HG03025 (cell line): ENCODE results near the gene BTG1.
A peak's percentile ranks its signal among the peaks of the same experiment; 100 is the strongest.
"Not testable (repeated sequence)": the region's sequence is repeated elsewhere in the genome, so short reads cannot be mapped to it uniquely, and the experiment has no call there.

Experiments used
- ATAC-seq: cut with Tn5 transposase; IDR thresholded peaks from one replicate; pipeline ENCODE4 v1.9.1; 2021; ENCODE audit warnings: mild to moderate bottlenecking, moderate library complexity; ENCODE audit not compliant: unreplicated experiment, low FRiP score

The BTG1 gene

DNA sequence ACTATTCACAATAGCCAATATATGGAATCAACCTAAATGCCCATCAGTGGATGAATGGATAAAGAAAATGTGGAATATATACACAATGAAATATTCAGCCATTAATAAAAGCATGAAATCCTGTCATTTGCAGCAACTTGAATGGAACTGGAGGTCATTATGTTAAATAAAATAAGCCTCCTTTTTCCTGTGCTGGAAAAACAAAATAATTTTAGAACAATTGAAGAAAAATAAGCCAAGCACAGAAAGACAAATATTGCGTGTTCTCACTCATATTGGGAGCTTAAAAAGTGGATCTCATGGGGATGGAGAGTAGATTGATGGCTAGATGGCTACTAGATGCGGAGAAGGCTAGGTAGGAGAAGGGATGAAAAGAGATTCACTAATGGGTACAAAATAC is 6.3 kb upstream of the BTG1 start:
- no peak for ATAC-seq

DNA sequence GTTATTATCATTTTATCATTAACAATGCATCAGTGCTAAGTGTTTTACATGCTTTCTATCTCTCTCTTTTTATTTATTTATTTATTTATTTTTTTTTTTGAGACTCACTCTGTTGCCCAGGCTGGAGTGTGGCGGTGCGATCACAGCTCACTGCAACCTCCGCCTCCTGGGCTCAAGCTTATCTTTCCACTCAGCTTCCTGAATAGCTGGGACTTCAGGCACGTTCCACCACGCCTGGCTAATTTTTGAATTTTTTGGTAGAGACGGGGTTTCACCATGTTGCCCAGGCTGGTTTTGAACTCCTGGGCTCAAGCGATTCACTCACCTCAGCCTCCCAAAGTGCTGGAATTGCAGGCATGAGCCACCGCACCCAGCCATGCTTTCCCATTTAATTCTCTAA is 3.9 kb upstream of the BTG1 start:
- ATAC-seq = no peak

DNA sequence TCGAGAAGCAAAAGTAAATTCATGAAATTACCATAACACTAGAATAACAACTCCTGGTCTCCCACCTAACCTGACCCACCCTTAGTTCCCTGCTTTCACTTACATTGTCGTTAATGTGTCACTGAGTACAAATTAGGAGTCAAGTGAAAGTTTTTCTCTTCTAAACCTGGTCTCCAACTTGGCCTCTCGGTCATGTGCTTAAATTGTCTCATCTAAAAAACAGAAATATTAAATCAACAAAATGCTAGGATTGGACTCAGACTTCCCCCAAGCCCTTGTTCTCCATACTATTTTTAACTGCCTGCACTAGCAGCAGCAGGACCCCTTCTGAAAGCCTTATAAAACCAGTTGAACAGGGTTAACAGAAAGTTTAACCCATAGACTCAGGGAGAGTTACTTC is 1.8 kb upstream of the BTG1 start:
- no peak for ATAC-seq

DNA sequence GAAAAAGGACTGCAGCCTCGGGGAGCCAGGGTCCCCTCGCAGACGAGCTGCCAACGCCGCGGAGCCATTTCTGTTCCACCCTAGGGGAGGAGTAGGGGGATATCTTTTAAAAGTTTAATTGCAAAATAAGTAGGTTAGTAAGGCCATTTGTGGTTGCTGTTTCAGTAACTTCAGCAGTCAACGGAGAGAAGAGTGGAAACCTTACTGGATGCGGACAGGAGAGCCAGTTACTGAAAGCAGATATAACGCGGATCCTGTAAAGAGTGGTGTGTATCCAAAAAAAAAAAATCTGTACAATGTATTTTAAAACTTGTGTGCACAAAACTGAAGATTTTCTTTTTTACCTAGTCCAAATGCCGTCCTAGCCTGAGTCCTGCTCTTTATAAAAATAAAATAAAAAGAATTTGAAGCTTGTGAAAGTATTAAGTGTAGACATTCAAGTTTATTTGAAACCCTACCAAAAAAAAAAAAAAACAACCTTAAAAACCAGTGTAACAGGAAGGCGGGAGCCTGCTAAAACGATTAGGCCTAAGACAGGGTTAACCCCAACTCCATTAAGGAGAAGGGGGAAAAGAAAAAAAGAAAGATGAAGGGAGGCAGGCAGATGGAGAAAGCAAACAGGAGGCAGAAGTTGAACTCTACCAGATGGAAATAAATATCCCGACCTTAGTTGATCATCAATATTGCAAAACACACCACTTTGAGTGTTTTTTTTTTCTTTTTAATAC is 1.0 kb upstream of the BTG1 start:
- no peak for ATAC-seq

DNA sequence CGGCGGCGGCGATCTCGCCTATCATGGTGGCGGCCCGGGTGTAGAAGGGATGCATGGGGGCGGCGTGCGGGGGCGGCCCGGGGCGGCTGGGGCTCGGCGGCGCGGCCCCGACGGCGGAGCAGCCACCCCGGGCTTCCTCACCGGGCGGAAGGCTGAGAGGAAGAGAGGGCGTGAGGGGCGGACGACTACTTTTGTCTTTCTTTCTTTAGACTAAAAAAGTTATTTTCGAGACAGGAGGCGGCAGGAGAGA is 240 bp downstream of the BTG1 start:
- ATAC-seq = peak; percentile 7

DNA sequence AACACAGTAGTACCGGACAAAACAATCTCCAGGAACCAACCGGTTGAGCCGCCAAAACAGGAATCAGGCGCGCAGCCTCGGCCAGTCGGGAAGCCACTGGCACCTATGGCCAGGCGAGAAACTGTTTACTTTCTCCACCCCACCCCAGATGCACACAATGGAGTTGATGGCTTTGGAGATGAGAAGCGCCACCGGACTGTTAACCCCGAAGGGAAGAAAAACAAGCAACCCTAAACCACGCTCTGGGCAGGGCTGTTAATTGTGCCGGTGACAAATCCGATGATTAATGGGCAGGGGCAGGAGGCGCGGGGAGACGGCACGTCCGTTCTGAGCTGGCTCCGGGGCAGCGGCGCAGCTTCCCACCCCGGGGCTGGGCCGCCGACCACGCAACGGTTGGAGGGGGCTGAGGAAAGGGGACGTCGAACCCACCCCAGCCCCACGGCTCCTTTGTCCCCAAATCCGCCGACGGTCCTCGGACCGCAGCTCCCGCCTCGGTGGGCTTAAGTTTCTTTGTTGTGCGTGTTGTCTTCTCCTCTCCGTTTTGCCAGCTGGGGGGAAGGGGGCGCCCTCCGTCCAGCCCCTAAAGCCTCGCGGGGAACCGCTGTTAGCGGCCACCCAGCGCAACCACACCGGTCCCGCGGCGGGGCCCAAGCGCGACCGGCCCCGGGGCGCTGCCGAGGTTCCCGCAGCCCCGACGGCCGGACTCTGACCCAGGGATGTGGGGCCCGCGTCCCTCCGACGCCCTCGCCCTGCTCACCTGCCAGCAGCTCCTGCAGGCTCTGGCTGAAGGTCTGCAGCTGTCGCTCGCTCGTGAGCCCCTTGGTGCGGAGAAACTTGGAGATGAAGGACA is 790 bp downstream of the BTG1 start:
- ATAC-seq = no peak

DNA sequence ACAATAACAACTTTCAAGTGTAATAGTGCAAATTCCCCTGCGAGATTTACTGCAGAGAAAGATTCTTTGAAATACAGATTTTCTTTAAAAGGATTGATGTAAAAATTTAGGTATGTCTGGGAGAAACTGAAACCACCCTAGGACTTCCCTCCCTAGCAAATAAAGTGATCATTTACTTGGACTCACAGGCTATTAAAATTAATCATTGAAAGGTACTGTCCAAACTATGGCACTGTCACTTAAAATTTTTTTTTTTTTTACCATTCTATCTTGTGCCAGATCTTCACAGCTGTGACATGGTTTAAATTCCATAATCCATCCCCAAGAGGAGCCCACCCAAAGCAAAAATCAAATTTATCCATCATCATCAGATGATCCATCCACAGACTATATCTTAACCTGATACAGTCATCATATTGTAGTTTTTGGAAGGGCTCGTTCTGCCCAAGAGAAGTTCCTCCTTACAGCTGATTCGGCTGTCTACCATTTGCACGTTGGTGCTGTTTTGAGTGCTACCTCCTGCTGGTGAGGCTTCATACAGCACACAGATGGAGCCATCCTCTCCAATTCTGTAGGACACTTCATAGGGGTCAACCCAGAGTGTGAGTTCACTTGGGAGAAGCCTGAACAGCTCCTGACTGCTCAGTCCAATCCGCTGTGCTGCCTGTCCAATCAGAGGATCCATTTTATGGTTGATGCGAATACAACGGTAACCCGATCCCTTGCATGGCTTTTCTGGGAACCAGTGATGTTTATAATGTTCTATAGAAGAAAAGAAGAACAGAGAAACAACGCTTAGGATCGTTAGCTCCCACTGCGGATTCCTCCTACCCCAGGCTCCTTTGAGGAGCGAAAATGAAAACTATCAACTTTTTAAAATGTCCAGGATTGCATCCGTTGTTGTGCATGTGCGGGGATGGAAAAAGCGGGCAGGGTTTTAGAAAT is 1.7 kb downstream of the BTG1 start:
- no peak for ATAC-seq

DNA sequence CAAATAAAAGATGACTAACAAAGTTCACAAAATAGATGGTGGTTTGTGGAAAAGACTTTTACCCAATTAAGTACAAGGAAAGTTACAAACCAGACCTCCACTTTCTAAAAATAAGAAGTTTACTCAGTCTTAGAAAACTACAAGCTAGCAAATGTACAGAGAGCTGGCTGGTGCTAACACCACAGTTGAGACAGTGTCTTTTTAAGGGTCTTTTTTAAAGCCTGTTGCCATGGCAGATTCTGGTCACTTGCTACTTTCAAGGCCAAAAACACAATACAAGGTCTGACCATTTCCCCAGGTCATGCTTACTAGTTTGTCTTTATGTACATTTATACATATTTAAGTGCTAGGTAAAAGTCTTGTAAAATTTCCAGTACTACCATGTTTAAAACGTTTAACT is 2.4 kb downstream of the BTG1 start:
- ATAC-seq = no peak

GRCh38 chr12:92142251-92142926 is 3.3 kb downstream of the BTG1 start:
- no peak for ATAC-seq

DNA sequence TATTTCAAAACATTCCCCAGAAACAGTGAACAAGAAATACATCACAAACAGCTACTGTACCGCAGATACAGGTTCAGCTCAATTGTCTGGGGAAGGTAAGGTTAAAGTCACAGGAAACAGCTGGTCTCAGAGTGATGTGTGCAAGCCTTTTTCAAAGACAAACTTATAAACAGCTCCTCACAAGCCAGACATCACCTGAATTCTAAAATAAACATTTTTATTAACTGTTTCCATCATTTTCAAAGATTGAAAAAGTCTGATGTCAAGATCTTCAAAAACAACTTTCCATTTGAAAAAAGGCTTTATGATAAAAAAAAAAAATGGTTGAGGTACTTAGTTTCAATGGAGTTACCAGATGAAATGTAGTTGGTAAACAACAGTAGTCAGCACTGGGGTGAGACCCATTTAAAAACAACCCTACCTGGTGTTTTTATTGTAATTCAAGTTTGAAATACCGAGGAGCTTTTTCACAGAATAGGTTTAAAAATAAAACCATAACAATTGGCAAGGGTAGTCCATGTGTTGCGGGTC is 4.0 kb downstream of the BTG1 start:
- ATAC-seq = no peak

DNA sequence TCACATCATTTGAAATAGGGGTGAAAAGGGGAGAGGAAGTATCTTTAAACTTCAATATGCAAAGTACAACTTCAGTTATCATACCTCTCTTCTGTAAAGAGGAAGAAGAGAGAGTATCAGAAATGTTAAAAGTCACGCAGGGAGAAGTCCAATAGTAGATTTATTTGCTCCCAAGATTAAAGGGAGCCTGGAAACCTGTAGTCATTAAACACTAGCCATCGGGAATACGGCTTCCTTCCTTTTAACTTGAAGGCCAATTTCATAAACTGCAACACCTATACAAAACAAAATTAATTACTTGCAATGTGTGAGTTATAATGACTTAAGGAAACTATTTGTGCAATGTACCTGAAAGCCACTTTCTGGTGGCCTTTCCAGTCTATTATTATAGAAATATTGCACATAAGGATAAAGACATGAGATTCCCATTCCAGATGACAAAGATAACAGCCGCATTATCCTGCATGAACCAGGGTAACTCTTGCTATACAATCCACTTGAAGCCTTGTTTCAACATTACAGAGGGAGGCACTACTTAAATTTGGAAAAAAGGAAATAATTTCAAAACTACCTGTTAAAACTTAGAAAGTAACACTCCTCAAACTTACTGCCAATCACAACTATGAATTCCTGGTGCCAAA is 4.6 kb downstream of the BTG1 start:
- ATAC-seq = no peak

DNA sequence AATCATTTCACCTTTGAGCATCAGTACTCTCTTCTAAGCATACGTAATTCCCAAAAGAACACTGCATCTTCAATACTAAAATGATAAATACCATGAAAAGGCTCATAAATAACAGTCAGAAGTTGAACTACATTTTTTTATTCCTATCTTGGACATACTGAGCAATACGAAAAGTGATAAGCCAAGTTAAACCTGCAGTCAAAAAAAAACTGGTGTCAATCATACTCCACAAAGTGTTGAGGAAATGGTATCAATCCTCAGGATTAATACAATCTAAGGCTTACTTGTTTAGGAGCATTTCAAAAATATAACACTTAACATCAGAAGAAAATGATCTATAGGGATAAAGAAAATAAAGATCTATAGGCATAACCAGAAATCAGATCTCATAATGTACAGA is 5.5 kb downstream of the BTG1 start:
- no peak for ATAC-seq

GRCh38 chr12:92139634-92140150 is 6.0 kb downstream of the BTG1 start:
- ATAC-seq = no peak

- no peak for ATAC-seq
Measured at GRCh38 chr12:92138626-92139025, 7.0 kb downstream of the BTG1 start.

GRCh38 chr12:92138144-92138543 is 7.5 kb downstream of the BTG1 start:
- no peak for ATAC-seq

GRCh38 chr12:92136965-92137721 is 8.5 kb downstream of the BTG1 start:
- ATAC-seq = no peak

- no peak for ATAC-seq
Measured at GRCh38 chr12:92136026-92136730, 9.5 kb downstream of the BTG1 start.

GRCh38 chr12:92135541-92135940 is 10.1 kb downstream of the BTG1 start:
- ATAC-seq = not testable (repeated sequence)
